ENCODE results near the gene FOXS1.

Gene FOXS1

GRCh38 chr20:31861385-31862156, 16.2 kb upstream of the FOXS1 start:
- no peak overlapping the region for H3K4me3 ChIP-seq (ENCODE audit: low read depth, low read length)
- TF ChIP-seq, protein P1, sequence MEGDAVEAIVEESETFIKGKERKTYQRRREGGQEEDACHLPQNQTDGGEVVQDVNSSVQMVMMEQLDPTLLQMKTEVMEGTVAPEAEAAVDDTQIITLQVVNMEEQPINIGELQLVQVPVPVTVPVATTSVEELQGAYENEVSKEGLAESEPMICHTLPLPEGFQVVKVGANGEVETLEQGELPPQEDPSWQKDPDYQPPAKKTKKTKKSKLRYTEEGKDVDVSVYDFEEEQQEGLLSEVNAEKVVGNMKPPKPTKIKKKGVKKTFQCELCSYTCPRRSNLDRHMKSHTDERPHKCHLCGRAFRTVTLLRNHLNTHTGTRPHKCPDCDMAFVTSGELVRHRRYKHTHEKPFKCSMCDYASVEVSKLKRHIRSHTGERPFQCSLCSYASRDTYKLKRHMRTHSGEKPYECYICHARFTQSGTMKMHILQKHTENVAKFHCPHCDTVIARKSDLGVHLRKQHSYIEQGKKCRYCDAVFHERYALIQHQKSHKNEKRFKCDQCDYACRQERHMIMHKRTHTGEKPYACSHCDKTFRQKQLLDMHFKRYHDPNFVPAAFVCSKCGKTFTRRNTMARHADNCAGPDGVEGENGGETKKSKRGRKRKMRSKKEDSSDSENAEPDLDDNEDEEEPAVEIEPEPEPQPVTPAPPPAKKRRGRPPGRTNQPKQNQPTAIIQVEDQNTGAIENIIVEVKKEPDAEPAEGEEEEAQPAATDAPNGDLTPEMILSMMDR (IDR thresholded peaks at IDR 0.05; ENCODE audit: low read depth, low read length) = no peak
- no peak for DNase-seq (ENCODE audit: low read depth, low spot score)
- in situ Hi-C loops (cut with HindIII; ENCODE audit: low sequenced_read_pairs) = no loop called here

- in situ Hi-C loops (cut with HindIII; ENCODE audit: low sequenced_read_pairs) = no loop called here
- TF ChIP-seq, protein P1 (IDR thresholded peaks at IDR 0.05; ENCODE audit: low read depth, low read length) = no peak
- H3K4me3 ChIP-seq (ENCODE audit: low read depth, low read length) = no peak overlapping the region
- DNase-seq (ENCODE audit: low read depth, low spot score) = no peak
Observed at GRCh38 chr20:31861135-31861384, 15.7 kb upstream of the FOXS1 start.

DNA sequence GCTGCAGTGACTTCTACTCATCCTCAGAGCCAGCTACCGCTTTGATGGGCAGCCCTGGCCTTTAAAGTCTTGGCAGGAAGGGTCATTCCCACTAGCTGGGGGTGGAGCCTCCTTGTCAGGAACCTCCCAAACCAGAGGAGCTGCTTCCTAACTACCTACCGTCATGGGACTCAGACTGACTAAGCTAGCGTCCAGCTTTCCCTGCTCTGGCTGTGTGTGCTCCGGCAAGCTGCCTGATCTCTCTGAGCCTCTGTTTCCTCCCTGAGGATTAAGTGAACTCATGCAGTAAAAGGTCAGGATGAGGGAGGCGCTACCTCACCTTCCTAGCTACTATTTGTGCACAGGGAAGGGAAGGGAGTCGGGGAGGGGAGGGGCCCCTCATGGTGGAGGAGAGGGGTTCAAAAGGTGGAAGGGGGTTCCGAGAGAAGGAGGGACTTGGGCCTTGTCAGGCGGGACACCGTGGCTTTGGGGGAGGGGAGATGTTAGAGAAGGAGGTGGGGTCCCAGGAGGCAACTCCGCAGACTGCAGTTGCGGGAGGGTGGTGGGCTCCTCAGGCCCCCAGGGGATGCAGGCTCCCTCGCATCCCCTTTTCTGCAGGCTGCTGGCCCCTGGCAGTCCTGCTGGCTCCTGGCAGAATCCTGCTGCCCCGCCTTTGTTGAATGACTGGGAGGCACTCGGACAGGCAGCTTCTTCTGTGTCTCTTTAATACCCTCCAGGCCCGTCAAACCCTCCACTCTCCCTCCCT, 15.2 kb upstream of the FOXS1 start:
- TF ChIP-seq, protein P1 (IDR thresholded peaks at IDR 0.05; ENCODE audit: low read depth, low read length) = no peak
- in situ Hi-C loops (cut with HindIII; ENCODE audit: low sequenced_read_pairs) = no loop called here
- no peak for DNase-seq (ENCODE audit: low read depth, low spot score)
- no peak overlapping the region for H3K4me3 ChIP-seq (ENCODE audit: low read depth, low read length)

- TF ChIP-seq, protein P1 (IDR thresholded peaks at IDR 0.05; ENCODE audit: low read depth, low read length) = no peak
Observed at GRCh38 chr20:31859998-31860380, 14.6 kb upstream of the FOXS1 start.

GRCh38 chr20:31859266-31859997, 14.0 kb upstream of the FOXS1 start:
- no peak for DNase-seq (ENCODE audit: low read depth, low spot score)
- TF ChIP-seq, protein P1 (IDR thresholded peaks at IDR 0.05; ENCODE audit: low read depth, low read length) = no peak
- H3K4me3 ChIP-seq (ENCODE audit: low read depth, low read length) = no peak overlapping the region
- in situ Hi-C loops (cut with HindIII; ENCODE audit: low sequenced_read_pairs) = no loop called here

More at GRCh38 chr20:31859998-31860380, 14.6 kb upstream of the FOXS1 start:
- DNase-seq (ENCODE audit: low read depth, low spot score) = no peak
- in situ Hi-C loops (cut with HindIII; ENCODE audit: low sequenced_read_pairs) = no loop called here
- no peak overlapping the region for H3K4me3 ChIP-seq (ENCODE audit: low read depth, low read length)

- in situ Hi-C loops (cut with HindIII; ENCODE audit: low sequenced_read_pairs) = no loop called here
- TF ChIP-seq, protein P1 (IDR thresholded peaks at IDR 0.05; ENCODE audit: low read depth, low read length) = no peak
- no peak overlapping the region for H3K4me3 ChIP-seq (ENCODE audit: low read depth, low read length)
- DNase-seq (ENCODE audit: low read depth, low spot score) = no peak
Observed at GRCh38 chr20:31858760-31859083, 13.3 kb upstream of the FOXS1 start.

All from astrocyte of the spinal cord (primary cell).